ENCODE data around the gene LYPLA2. TPM values are rescaled to one million over a fixed set of nuclear protein-coding genes. Genes with fewer than 3 reads are reported as not detected.

The LYPLA2 gene
- total and polyA plus RNA-seq, 2 donors (not counting 1 experiment from before 2014, with no cell fraction given): 50.6 to 60.5 TPM

DNA sequence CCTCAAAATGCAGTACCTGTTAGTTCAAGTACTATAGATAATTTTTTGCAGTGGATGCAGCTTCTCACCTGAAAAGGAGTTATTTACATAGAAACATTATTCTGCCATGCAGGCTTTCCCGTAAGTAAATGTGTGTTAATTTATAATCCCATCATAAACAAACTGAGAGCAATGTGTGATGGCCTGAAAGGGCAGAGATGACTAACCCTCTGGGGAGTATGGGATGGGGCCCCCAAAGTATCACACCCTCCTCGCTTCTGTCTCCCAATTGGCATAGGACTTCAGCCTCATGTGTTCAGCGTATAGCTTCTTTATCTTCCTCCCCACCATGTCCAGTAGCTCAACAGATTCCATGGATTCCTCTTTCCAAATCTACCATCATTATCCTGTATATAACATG, 26.7 kb downstream of the LYPLA2 start:
- no peaks in the 10 kb centered on the region for H3K9me3 Mint-ChIP-seq (ENCODE audit: insufficient read depth)

DNA sequence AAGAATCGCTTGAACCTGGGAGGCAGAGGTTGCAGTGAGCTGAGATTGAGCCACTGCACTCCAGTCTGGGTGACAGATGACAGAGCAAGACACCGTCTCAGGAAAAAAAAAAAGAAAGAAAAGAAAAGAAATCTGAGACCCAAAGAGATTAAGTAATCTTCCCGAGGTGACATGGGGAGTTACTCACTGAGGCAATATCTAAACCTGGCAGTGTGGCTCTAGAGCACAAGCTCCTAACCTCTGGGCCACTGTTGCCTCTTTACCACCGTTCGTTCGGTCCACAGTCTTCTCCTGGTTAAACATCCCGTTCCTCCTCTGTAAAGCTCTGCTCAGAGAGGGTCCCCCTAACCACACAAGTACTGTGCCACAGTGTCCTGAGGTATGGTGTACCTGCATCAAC, 32.8 kb downstream of the LYPLA2 start:
- ATAC-seq (ENCODE audit: low read depth) (no peak), DNase-seq (no peak)
- WGBS (ENCODE audit: insufficient coverage): 98% methylated on average over 7 of the region's 7 CpGs
- Mint-ChIP-seq H3K4me3 (peak overlapping the region; percentile 96), H3K9me3 (ENCODE audit: insufficient read depth) (no peaks in the 10 kb centered on the region), H3K27me3 (no peaks in the 10 kb centered on the region), H3K27ac (peak overlapping the region; percentile 41), H3K4me1 (peaks cover 22% of the 10 kb centered on the region)
- ChIA-PET POLR2A (interaction anchor here (0.7 to 1.1 kb wide), 2 partner anchors 70 to 87 kb away, joined by 4 to 19 read pairs; no protein-coding TSS in a partner anchor), CTCF (interaction anchor here (0.6 to 5.1 kb wide), 6 partner anchors 12 to 108 kb away, joined by 3 to 64 read pairs (median 3); no protein-coding TSS in a partner anchor)
- Histone ChIP-seq H3K4me1 (ENCODE audit: control insufficient read depth in 2 of 2, insufficient read depth in 2 of 2, low read length in 2 of 2) (peaks cover 10 to 14% of the 10 kb centered on the region in 2 donors), H3K79me2 (ENCODE audit: control insufficient read depth, insufficient read depth, low read length) (peaks cover 12% of the 10 kb centered on the region), H3K9ac (ENCODE audit: low read length) (no peak overlapping the region), H3K27me3 (replicated peaks in 1 of 4; ENCODE audit: control extremely low read depth in 1 of 4, control insufficient read depth in 3 of 4, insufficient read depth in 4 of 4, low read length in 3 of 4) (no peaks in the 10 kb centered on the region), H3K27ac (ENCODE audit: low read length in 2 of 2) (no peak overlapping the region), H3K4me2 (replicated peaks; ENCODE audit: low read depth, low read length, poor library complexity, severe bottlenecking) (no peak overlapping the region), H3K36me3 (replicated peaks in 1 of 2; ENCODE audit: control extremely low read depth in 1 of 2, control insufficient read depth in 1 of 2, extremely low read depth in 1 of 2, insufficient read depth in 2 of 2, low read length in 1 of 2) (peaks cover 0 to 7% of the 10 kb centered on the region in 2 experiments), H2AFZ (ENCODE audit: insufficient read depth, low read depth, low read length, poor library complexity, severe bottlenecking) (no peak overlapping the region), H4K20me1 (ENCODE audit: control insufficient read depth, insufficient read depth, low read length, poor library complexity, severe bottlenecking) (no peaks in the 10 kb centered on the region), H3K4me3 (ENCODE audit: control extremely low read depth in 1 of 5, extremely low read depth in 1 of 5, insufficient read depth in 1 of 5, low read depth in 2 of 5, low read length in 4 of 5) (no peak overlapping the region), H3K9me3 (ENCODE audit: control extremely low read depth in 1 of 3, control insufficient read depth in 2 of 3, insufficient read depth in 1 of 3, low read length in 2 of 3) (no peaks in the 10 kb centered on the region)
- intact Hi-C loops (cut with micrococcal nuclease): no loop called here
- TF ChIP-seq, protein P1, sequence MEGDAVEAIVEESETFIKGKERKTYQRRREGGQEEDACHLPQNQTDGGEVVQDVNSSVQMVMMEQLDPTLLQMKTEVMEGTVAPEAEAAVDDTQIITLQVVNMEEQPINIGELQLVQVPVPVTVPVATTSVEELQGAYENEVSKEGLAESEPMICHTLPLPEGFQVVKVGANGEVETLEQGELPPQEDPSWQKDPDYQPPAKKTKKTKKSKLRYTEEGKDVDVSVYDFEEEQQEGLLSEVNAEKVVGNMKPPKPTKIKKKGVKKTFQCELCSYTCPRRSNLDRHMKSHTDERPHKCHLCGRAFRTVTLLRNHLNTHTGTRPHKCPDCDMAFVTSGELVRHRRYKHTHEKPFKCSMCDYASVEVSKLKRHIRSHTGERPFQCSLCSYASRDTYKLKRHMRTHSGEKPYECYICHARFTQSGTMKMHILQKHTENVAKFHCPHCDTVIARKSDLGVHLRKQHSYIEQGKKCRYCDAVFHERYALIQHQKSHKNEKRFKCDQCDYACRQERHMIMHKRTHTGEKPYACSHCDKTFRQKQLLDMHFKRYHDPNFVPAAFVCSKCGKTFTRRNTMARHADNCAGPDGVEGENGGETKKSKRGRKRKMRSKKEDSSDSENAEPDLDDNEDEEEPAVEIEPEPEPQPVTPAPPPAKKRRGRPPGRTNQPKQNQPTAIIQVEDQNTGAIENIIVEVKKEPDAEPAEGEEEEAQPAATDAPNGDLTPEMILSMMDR (IDR thresholded peaks at IDR 0.05): no peak
- TF ChIP-seq EZH2 (IDR thresholded peaks at IDR 0.05; ENCODE audit: borderline replicate concordance, insufficient read depth, low read depth, low read length, poor library complexity, severe bottlenecking): no peak

More for the DNA sequence above, 26.7 kb downstream of the LYPLA2 start:
- Mint-ChIP-seq H3K4me1 (no peaks in the 10 kb centered on the region), H3K27me3 (no peaks in the 10 kb centered on the region), H3K4me3 (no peak overlapping the region), H3K27ac (no peak overlapping the region)
- ChIA-PET CTCF (interaction anchor here (0.6 to 4.4 kb wide), 6 partner anchors 10 to 99 kb away, joined by 3 to 20 read pairs (median 4); no protein-coding TSS in a partner anchor), POLR2A (no interaction called here)
- no peaks in the 10 kb centered on the region for H3K79me2 ChIP-seq (ENCODE audit: control insufficient read depth, insufficient read depth, low read length)
- no peak overlapping the region for H3K4me3 ChIP-seq (ENCODE audit: control extremely low read depth in 1 of 5, extremely low read depth in 1 of 5, insufficient read depth in 1 of 5, low read depth in 2 of 5, low read length in 4 of 5)
- 78% methylated on average over 2 of the region's 3 CpGs for WGBS (ENCODE audit: insufficient coverage)
- ATAC-seq (ENCODE audit: low read depth) (no peak), DNase-seq (no peak)
- H3K27ac ChIP-seq (ENCODE audit: low read length in 2 of 2): no peak overlapping the region
- H3K27me3 ChIP-seq (replicated peaks in 1 of 4; ENCODE audit: control extremely low read depth in 1 of 4, control insufficient read depth in 3 of 4, insufficient read depth in 4 of 4, low read length in 3 of 4): no peaks in the 10 kb centered on the region
- intact Hi-C loops (cut with micrococcal nuclease): no loop called here
- peaks cover 17 to 43% of the 10 kb centered on the region in 2 experiments for H3K36me3 ChIP-seq (replicated peaks in 1 of 2; ENCODE audit: control extremely low read depth in 1 of 2, control insufficient read depth in 1 of 2, extremely low read depth in 1 of 2, insufficient read depth in 2 of 2, low read length in 1 of 2)
- H3K4me2 ChIP-seq (replicated peaks; ENCODE audit: low read depth, low read length, poor library complexity, severe bottlenecking): no peak overlapping the region
- H3K4me1 ChIP-seq (ENCODE audit: control insufficient read depth in 2 of 2, insufficient read depth in 2 of 2, low read length in 2 of 2): no peaks in the 10 kb centered on the region
- no peak overlapping the region for H3K9ac ChIP-seq (ENCODE audit: low read length)
- TF ChIP-seq, protein P1 (IDR thresholded peaks at IDR 0.05): no peak
- no peak for TF ChIP-seq EZH2 (IDR thresholded peaks at IDR 0.05; ENCODE audit: borderline replicate concordance, insufficient read depth, low read depth, low read length, poor library complexity, severe bottlenecking)
- no peak overlapping the region for H2AFZ ChIP-seq (ENCODE audit: insufficient read depth, low read depth, low read length, poor library complexity, severe bottlenecking)
- no peaks in the 10 kb centered on the region for H3K9me3 ChIP-seq (ENCODE audit: control extremely low read depth in 1 of 3, control insufficient read depth in 2 of 3, insufficient read depth in 1 of 3, low read length in 2 of 3)
- no peaks in the 10 kb centered on the region for H4K20me1 ChIP-seq (ENCODE audit: control insufficient read depth, insufficient read depth, low read length, poor library complexity, severe bottlenecking)
